Measurements from ENCODE around the gene CAPS. TPM values are rescaled to one million over a fixed set of nuclear protein-coding genes. Genes with fewer than 3 reads are reported as not detected.

CAPS gene
- polyA plus RNA-seq, 1 donor (not counting 4 experiments of a cell fraction or from before 2014, with no cell fraction given), result 2.7 TPM

DNA sequence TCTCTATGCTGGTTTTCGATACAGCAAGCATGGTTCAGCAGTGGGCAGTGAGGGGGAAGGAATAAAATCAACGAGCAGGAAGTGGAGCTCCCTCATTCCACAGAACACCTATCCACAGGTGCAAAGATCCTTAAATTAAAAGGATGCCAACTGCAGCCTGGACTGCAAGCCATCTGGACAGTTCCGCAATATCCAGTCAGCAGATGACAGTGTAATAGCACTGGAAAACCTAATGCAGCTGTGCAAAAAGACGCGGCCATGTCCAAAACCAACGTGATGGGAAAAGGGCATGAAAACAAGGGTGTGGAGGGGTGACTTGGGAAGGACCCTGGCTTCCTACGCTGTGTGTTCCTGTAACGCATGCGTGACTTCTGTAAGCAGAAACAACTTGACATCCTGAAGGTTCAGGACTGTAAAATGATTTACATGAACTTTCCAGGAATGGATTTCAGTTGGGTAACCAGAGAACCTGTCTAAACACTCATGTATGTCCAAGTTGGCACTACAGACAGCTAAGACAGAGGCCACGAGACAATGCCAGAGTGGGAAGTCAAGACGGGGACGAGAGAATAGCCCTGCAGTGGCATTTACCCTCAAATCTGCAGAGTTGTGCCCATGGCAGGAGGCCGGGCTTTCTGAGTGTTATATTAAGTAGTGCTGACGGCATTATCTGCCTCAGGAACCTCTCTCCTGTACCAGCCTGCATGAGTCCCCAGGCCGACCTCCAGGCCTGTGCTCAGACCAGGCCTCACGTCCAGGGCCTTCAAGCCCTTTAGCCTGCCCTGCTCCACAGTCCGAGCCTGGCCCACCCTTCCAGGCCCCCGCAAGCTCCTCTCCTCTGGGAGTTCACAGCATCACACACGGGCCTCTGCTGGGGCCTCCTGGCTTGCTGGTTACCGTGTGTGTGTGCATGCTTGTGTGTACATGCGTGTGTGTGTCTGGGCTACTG lies 26.5 kb downstream of the CAPS start:
- no peak overlapping the region for H3K4me3 ChIP-seq (ENCODE audit: control insufficient read depth in 2 of 3, extremely low read depth in 1 of 3, insufficient read depth in 2 of 3, low read depth in 1 of 3, low read length in 3 of 3)
- H3K9me1 ChIP-seq (ENCODE audit: control insufficient read depth, extremely low read depth, insufficient read depth, low read length), result peaks cover 2% of the 10 kb centered on the region
- FAIRE-seq, result no peak
- H2AFZ ChIP-seq (ENCODE audit: control insufficient read depth, low read length), result no peak overlapping the region
- H3K79me2 ChIP-seq (ENCODE audit: control insufficient read depth, insufficient read depth, low read length), result peaks cover 28% of the 10 kb centered on the region
- DNase-seq (ENCODE audit: low read depth, low spot score), result no peak
- no peak overlapping the region for H3K9ac ChIP-seq (ENCODE audit: control insufficient read depth, extremely low read depth, insufficient read depth, low read length)
- TF ChIP-seq, protein P1, sequence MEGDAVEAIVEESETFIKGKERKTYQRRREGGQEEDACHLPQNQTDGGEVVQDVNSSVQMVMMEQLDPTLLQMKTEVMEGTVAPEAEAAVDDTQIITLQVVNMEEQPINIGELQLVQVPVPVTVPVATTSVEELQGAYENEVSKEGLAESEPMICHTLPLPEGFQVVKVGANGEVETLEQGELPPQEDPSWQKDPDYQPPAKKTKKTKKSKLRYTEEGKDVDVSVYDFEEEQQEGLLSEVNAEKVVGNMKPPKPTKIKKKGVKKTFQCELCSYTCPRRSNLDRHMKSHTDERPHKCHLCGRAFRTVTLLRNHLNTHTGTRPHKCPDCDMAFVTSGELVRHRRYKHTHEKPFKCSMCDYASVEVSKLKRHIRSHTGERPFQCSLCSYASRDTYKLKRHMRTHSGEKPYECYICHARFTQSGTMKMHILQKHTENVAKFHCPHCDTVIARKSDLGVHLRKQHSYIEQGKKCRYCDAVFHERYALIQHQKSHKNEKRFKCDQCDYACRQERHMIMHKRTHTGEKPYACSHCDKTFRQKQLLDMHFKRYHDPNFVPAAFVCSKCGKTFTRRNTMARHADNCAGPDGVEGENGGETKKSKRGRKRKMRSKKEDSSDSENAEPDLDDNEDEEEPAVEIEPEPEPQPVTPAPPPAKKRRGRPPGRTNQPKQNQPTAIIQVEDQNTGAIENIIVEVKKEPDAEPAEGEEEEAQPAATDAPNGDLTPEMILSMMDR (optimal IDR thresholded peaks at IDR 0.05 in 1 of 3, IDR thresholded peaks at IDR 0.05 in 1 of 3, conservative IDR thresholded peaks at IDR 0.05 in 1 of 3; ENCODE audit: extremely low read depth in 1 of 3, insufficient read depth in 2 of 3, low read length in 3 of 3), result no peak
- TF ChIP-seq EZH2 (IDR thresholded peaks at IDR 0.05; ENCODE audit: low read length), result no peak
- peaks cover 18 to 34% of the 10 kb centered on the region in 2 experiments for H3K36me3 ChIP-seq (ENCODE audit: control insufficient read depth in 2 of 2, extremely low read depth in 1 of 2, insufficient read depth in 2 of 2, low read length in 2 of 2)
- H3K4me2 ChIP-seq (ENCODE audit: control insufficient read depth, extremely low read depth, insufficient read depth, low read depth, low read length), result no peak overlapping the region
- H4K20me1 ChIP-seq (ENCODE audit: control insufficient read depth, extremely low read depth, insufficient read depth, low read length), result peaks cover 12% of the 10 kb centered on the region
- no peaks in the 10 kb centered on the region for H3K9me3 ChIP-seq (ENCODE audit: control insufficient read depth, low read depth, low read length)
- dilution Hi-C loops (cut with MboI; ENCODE audit: extremely low pct_ligation_motif_present, low sequenced_read_pairs), result no loop called here
- no peaks in the 10 kb centered on the region for H3K27me3 ChIP-seq (ENCODE audit: control insufficient read depth, extremely low read depth, insufficient read depth, low read length)
- H3K27ac ChIP-seq (ENCODE audit: control insufficient read depth, insufficient read depth, low read length), result no peak overlapping the region
- no peaks in the 10 kb centered on the region for H3K4me1 ChIP-seq (ENCODE audit: control insufficient read depth, extremely low read depth, insufficient read depth, low read length)

DNA sequence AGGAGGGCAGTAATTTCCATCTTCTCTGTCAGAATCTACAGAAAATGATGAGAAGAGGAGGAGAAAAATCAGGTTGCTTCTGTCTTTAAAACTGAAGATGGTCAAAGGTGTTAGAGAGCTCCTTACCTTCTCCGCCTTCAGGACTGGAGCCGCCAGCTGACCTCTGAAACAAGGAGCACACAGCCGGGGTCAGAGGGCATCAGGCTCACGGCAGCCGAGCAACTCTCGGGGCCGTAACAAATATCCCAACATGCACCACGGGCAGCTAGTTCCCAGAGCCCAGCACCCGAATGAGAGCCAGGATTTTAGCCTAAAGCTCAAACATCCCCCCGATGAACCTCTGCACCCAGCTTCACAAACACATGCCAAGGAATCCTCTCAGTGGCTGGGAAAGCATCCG lies 27.6 kb downstream of the CAPS start:
- FAIRE-seq, result no peak
- no peaks in the 10 kb centered on the region for H3K27me3 ChIP-seq (ENCODE audit: control insufficient read depth, extremely low read depth, insufficient read depth, low read length)
- H3K9me1 ChIP-seq (ENCODE audit: control insufficient read depth, extremely low read depth, insufficient read depth, low read length), result peaks cover 2% of the 10 kb centered on the region
- no peak overlapping the region for H3K4me2 ChIP-seq (ENCODE audit: control insufficient read depth, extremely low read depth, insufficient read depth, low read depth, low read length)
- no peak overlapping the region for H3K4me3 ChIP-seq (ENCODE audit: control insufficient read depth in 2 of 3, extremely low read depth in 1 of 3, insufficient read depth in 2 of 3, low read depth in 1 of 3, low read length in 3 of 3)
- peaks cover 38% of the 10 kb centered on the region for H3K79me2 ChIP-seq (ENCODE audit: control insufficient read depth, insufficient read depth, low read length)
- TF ChIP-seq, protein P1 (optimal IDR thresholded peaks at IDR 0.05 in 1 of 3, IDR thresholded peaks at IDR 0.05 in 1 of 3, conservative IDR thresholded peaks at IDR 0.05 in 1 of 3; ENCODE audit: extremely low read depth in 1 of 3, insufficient read depth in 2 of 3, low read length in 3 of 3), result no peak
- TF ChIP-seq EZH2 (IDR thresholded peaks at IDR 0.05; ENCODE audit: low read length), result no peak
- DNase-seq (ENCODE audit: low read depth, low spot score), result no peak
- no peak overlapping the region for H2AFZ ChIP-seq (ENCODE audit: control insufficient read depth, low read length)
- dilution Hi-C loops (cut with MboI; ENCODE audit: extremely low pct_ligation_motif_present, low sequenced_read_pairs), result no loop called here
- H3K9ac ChIP-seq (ENCODE audit: control insufficient read depth, extremely low read depth, insufficient read depth, low read length), result no peak overlapping the region
- H3K36me3 ChIP-seq (ENCODE audit: control insufficient read depth in 2 of 2, extremely low read depth in 1 of 2, insufficient read depth in 2 of 2, low read length in 2 of 2), result peaks cover 13 to 26% of the 10 kb centered on the region in 2 experiments
- no peak overlapping the region for H3K27ac ChIP-seq (ENCODE audit: control insufficient read depth, insufficient read depth, low read length)
- H3K9me3 ChIP-seq (ENCODE audit: control insufficient read depth, low read depth, low read length), result no peaks in the 10 kb centered on the region
- peaks cover 12% of the 10 kb centered on the region for H4K20me1 ChIP-seq (ENCODE audit: control insufficient read depth, extremely low read depth, insufficient read depth, low read length)
- H3K4me1 ChIP-seq (ENCODE audit: control insufficient read depth, extremely low read depth, insufficient read depth, low read length), result no peaks in the 10 kb centered on the region

Data from keratinocyte (primary cell).